Subcutaneous abdominal adipose tissue (tissue), 5 donors: ENCODE data around the gene NR5A1.

ENCODE experiments used
- H3K27ac ChIP-seq: one replicate; pipeline ENCODE4 v1.7.0; 2013; ENCODE audit warnings: low read depth, mild to moderate bottlenecking, inconsistent platforms, low read length, moderate library complexity
- H3K27me3 ChIP-seq, 5 donors: one replicate each; pipeline ENCODE4 v1.7.0; 2013; ENCODE audit warnings: low read length in 5 of 5, inconsistent platforms in 1 of 5; ENCODE audit not compliant: control insufficient read depth in 5 of 5, insufficient read depth in 4 of 5
- H3K36me3 ChIP-seq, 5 donors: one replicate each; pipeline ENCODE4 v1.7.0; 2013; ENCODE audit warnings: low read length in 5 of 5; ENCODE audit not compliant: control insufficient read depth in 5 of 5, insufficient read depth in 5 of 5
- H3K4me1 ChIP-seq, 5 donors: one replicate each; pipeline ENCODE4 v1.7.0; 2013; ENCODE audit warnings: low read length in 5 of 5, mild to moderate bottlenecking in 3 of 5, moderate library complexity in 1 of 5; ENCODE audit not compliant: control insufficient read depth in 5 of 5, insufficient read depth in 5 of 5
- H3K4me3 ChIP-seq, 5 donors: one replicate each; pipeline ENCODE4 v1.7.0; 2013; ENCODE audit warnings: low read length in 5 of 5, low read depth in 1 of 5
- H3K9ac ChIP-seq, 5 donors: one replicate each; pipeline ENCODE4 v1.7.0; 2013; ENCODE audit warnings: low read length in 5 of 5, mild to moderate bottlenecking in 4 of 5, moderate library complexity in 3 of 5
- H3K9me3 ChIP-seq, 5 donors: one replicate each; pipeline ENCODE4 v1.7.0; 2013; ENCODE audit warnings: low read length in 5 of 5; ENCODE audit not compliant: control insufficient read depth in 5 of 5
- donor health status: healthy.
- donor health status: healthy.
- donor health status: healthy.
- donor health status: healthy.
- donor health status: healthy.

Gene NR5A1

GRCh38 chr9:124493218-124493617, 14.0 kb downstream of the NR5A1 start:
- Histone ChIP-seq H3K36me3 (no peaks in the 10 kb centered on the region), H3K27ac (no peak overlapping the region), H3K9me3 (no peaks in the 10 kb centered on the region), H3K9ac (no peak overlapping the region), H3K27me3 (peaks cover 18 to 39% (median 21%) of the 10 kb centered on the region in 5 donors), H3K4me3 (no peak overlapping the region), H3K4me1 (peaks cover 0 to 2% (median 0%) of the 10 kb centered on the region in 5 donors)

GRCh38 chr9:124492818-124493217, 14.4 kb downstream of the NR5A1 start:
- Histone ChIP-seq H3K4me3 (no peak overlapping the region), H3K36me3 (no peaks in the 10 kb centered on the region), H3K27me3 (peaks cover 18 to 35% (median 21%) of the 10 kb centered on the region in 5 donors), H3K9me3 (no peaks in the 10 kb centered on the region), H3K27ac (no peak overlapping the region), H3K4me1 (no peaks in the 10 kb centered on the region), H3K9ac (no peak overlapping the region)

- Histone ChIP-seq H3K9me3 (no peaks in the 10 kb centered on the region), H3K36me3 (no peaks in the 10 kb centered on the region), H3K9ac (no peak overlapping the region), H3K27me3 (peaks cover 18 to 43% (median 26%) of the 10 kb centered on the region in 5 donors), H3K4me3 (no peak overlapping the region), H3K27ac (no peak overlapping the region), H3K4me1 (no peaks in the 10 kb centered on the region)
Observed at GRCh38 chr9:124491049-124491975, 15.9 kb downstream of the NR5A1 start.

- no peak overlapping the region for H3K4me3 ChIP-seq
- no peaks in the 10 kb centered on the region for H3K9me3 ChIP-seq
- no peaks in the 10 kb centered on the region for H3K36me3 ChIP-seq
- no peak overlapping the region for H3K9ac ChIP-seq
- no peak overlapping the region for H3K27ac ChIP-seq
- no peaks in the 10 kb centered on the region for H3K4me1 ChIP-seq
- H3K27me3 ChIP-seq = peaks cover 18 to 46% (median 28%) of the 10 kb centered on the region in 5 donors
Observed at GRCh38 chr9:124490004-124490403, 17.2 kb downstream of the NR5A1 start.

- H3K4me3 ChIP-seq = no peak overlapping the region
- no peak overlapping the region for H3K9ac ChIP-seq
- no peaks in the 10 kb centered on the region for H3K4me1 ChIP-seq
- no peak overlapping the region for H3K27ac ChIP-seq
- H3K36me3 ChIP-seq = no peaks in the 10 kb centered on the region
- H3K9me3 ChIP-seq = no peaks in the 10 kb centered on the region
- H3K27me3 ChIP-seq = peaks cover 18 to 49% (median 26%) of the 10 kb centered on the region in 5 donors
Observed at GRCh38 chr9:124489222-124489621, 18.0 kb downstream of the NR5A1 start.

GRCh38 chr9:124488641-124489210, 18.5 kb downstream of the NR5A1 start:
- no peaks in the 10 kb centered on the region for H3K4me1 ChIP-seq
- H3K27me3 ChIP-seq = peaks cover 18 to 49% (median 29%) of the 10 kb centered on the region in 5 donors
- H3K9ac ChIP-seq = no peak overlapping the region
- no peak overlapping the region for H3K27ac ChIP-seq
- H3K9me3 ChIP-seq = peaks cover 0 to 4% (median 0%) of the 10 kb centered on the region in 5 donors
- no peak overlapping the region for H3K4me3 ChIP-seq
- no peaks in the 10 kb centered on the region for H3K36me3 ChIP-seq

GRCh38 chr9:124487260-124488182, 19.7 kb downstream of the NR5A1 start:
- Histone ChIP-seq H3K27ac (no peak overlapping the region), H3K9me3 (peaks cover 0 to 6% (median 0%) of the 10 kb centered on the region in 5 donors), H3K4me1 (no peaks in the 10 kb centered on the region), H3K36me3 (no peaks in the 10 kb centered on the region), H3K27me3 (peaks cover 14 to 57% (median 40%) of the 10 kb centered on the region in 5 donors), H3K4me3 (no peak overlapping the region), H3K9ac (no peak overlapping the region)

- Histone ChIP-seq H3K27ac (no peak overlapping the region), H3K4me1 (no peaks in the 10 kb centered on the region), H3K27me3 (peaks cover 12 to 58% (median 43%) of the 10 kb centered on the region in 5 donors), H3K9ac (no peak overlapping the region), H3K36me3 (no peaks in the 10 kb centered on the region), H3K4me3 (no peak overlapping the region), H3K9me3 (peaks cover 0 to 6% (median 0%) of the 10 kb centered on the region in 5 donors)
Observed at GRCh38 chr9:124486778-124487259, 20.4 kb downstream of the NR5A1 start.

- Histone ChIP-seq H3K36me3 (no peaks in the 10 kb centered on the region), H3K9me3 (peaks cover 0 to 6% (median 0%) of the 10 kb centered on the region in 5 donors), H3K27me3 (peaks cover 10 to 60% (median 40%) of the 10 kb centered on the region in 5 donors), H3K4me1 (no peaks in the 10 kb centered on the region), H3K27ac (no peak overlapping the region), H3K9ac (no peak overlapping the region), H3K4me3 (no peak overlapping the region)
Observed at GRCh38 chr9:124485936-124486335, 21.3 kb downstream of the NR5A1 start.
